HG03280 (cell line): ENCODE results near the gene CEACAM8.
"Not testable (repeated sequence)": the region's sequence is repeated elsewhere in the genome, so short reads cannot be mapped to it uniquely, and the experiment has no call there.

ENCODE experiments used
- ATAC-seq: cut with Tn5 transposase; IDR thresholded peaks from one replicate; pipeline ENCODE4 v1.9.1; 2021; ENCODE audit warnings: mild to moderate bottlenecking, moderate library complexity; ENCODE audit not compliant: unreplicated experiment

The CEACAM8 gene

GRCh38 chr19:42594617-42595489 is at the start of gene CEACAM8:
TSS of gene CEACAM8 (minus strand) at chr19:42594924. CDS start at chr19:42594828, 96 bp downstream.
- ATAC-seq: no peak

GRCh38 chr19:42639324-42640092 is 44.8 kb upstream of the CEACAM8 start:
- not testable (repeated sequence) for ATAC-seq

GRCh38 chr19:42635233-42635539 is 40.5 kb upstream of the CEACAM8 start:
- ATAC-seq: no peak

- no peak for ATAC-seq
These were observed 39.9 kb upstream of the CEACAM8 start for GRCh38 chr19:42634409-42635232.

GRCh38 chr19:42629191-42629590 is 34.5 kb upstream of the CEACAM8 start:
- no peak for ATAC-seq

- no peak for ATAC-seq
These were observed 33.9 kb upstream of the CEACAM8 start for GRCh38 chr19:42628411-42629140.

- no peak for ATAC-seq
These were observed 33.2 kb upstream of the CEACAM8 start for GRCh38 chr19:42627916-42628315.

- ATAC-seq: no peak
These were observed 31.5 kb upstream of the CEACAM8 start for GRCh38 chr19:42626181-42626580.

- ATAC-seq: no peak
These were observed 24.5 kb upstream of the CEACAM8 start for GRCh38 chr19:42619271-42619670.

GRCh38 chr19:42613666-42614065 is 18.9 kb upstream of the CEACAM8 start:
- ATAC-seq: no peak

GRCh38 chr19:42610401-42610915 is 15.7 kb upstream of the CEACAM8 start:
- not testable (repeated sequence) for ATAC-seq

- no peak for ATAC-seq
These were observed 12.1 kb upstream of the CEACAM8 start for GRCh38 chr19:42606660-42607351.

GRCh38 chr19:42601811-42602443 is 7.2 kb upstream of the CEACAM8 start:
- ATAC-seq: no peak

GRCh38 chr19:42596391-42597072 is 1.8 kb upstream of the CEACAM8 start:
- no peak for ATAC-seq

GRCh38 chr19:42595550-42596172 is 937 bp upstream of the CEACAM8 start:
- ATAC-seq: no peak

GRCh38 chr19:42589792-42590191 is 4.9 kb downstream of the CEACAM8 start:
- ATAC-seq: no peak

- ATAC-seq: no peak
These were observed 10.3 kb downstream of the CEACAM8 start for GRCh38 chr19:42584466-42584865.

- ATAC-seq: no peak
These were observed 17.7 kb downstream of the CEACAM8 start for GRCh38 chr19:42577016-42577415.
